H1 (cell line): ENCODE data around the gene LFNG. TPM values are rescaled to one million over a fixed set of nuclear protein-coding genes. Genes with fewer than 3 reads are reported as not detected.

ENCODE experiments used
- CTCF ChIA-PET: fragments of 300-600 bp; sonication (Branson Sonifier 250); formaldehyde crosslinking; loops from one replicate; lab custom pipeline; 2021; ENCODE audit not compliant: partially characterized antibody; lab: Charles Lee
- POLR2A ChIA-PET: fragments of 300-600 bp; sonication (Branson Sonifier 250); formaldehyde crosslinking; loops from one replicate; lab custom pipeline; 2021; ENCODE audit warnings: inconsistent platforms; ENCODE audit not compliant: partially characterized antibody; lab: Charles Lee
- DNase-seq, 2 experiments: peaks; one replicate each; pipeline versions ENCODE4 v3.0.0 to v3.0.0-alpha.2; 2010 to 2022; ENCODE audit warnings: low spot score in 2 of 2, low read depth in 1 of 2, mixed read lengths in 1 of 2
- FAIRE-seq: peaks from 2 replicates; lab custom pipeline; 2011; peaks lifted over from hg19 to GRCh38; lab: Jason Lieb, UNC
- H2AFZ ChIP-seq: 2 replicates; pipeline ENCODE4 v1.8.1; 2012; ENCODE audit warnings: low read length, inconsistent platforms
- H2AK5ac ChIP-seq: 2 replicates; pipeline ENCODE4 v1.6.1; 2013; ENCODE audit warnings: low read depth, low read length
- H2BK120ac ChIP-seq: replicated peaks from 2 replicates; pipeline ENCODE3; 2013; ENCODE audit warnings: low read depth, low read length, inconsistent platforms
- H2BK12ac ChIP-seq: 2 replicates; pipeline ENCODE4 v1.6.1; 2013; ENCODE audit warnings: low read depth, low read length
- H2BK15ac ChIP-seq: 2 replicates; pipeline ENCODE4 v1.6.1; 2013; ENCODE audit warnings: low read length
- H2BK20ac ChIP-seq: 2 replicates; pipeline ENCODE4 v1.6.1; 2013; ENCODE audit warnings: low read length
- H2BK5ac ChIP-seq: 2 replicates; pipeline ENCODE4 v1.6.1; 2013; ENCODE audit warnings: low read depth, low read length
- H3K14ac ChIP-seq: 2 replicates; pipeline ENCODE4 v1.6.1; 2013; ENCODE audit warnings: inconsistent platforms; ENCODE audit not compliant: insufficient read length
- H3K18ac ChIP-seq: 2 replicates; pipeline ENCODE4 v1.6.1; 2013; ENCODE audit warnings: low read length; ENCODE audit errors: extremely low read depth
- H3K23ac ChIP-seq: 2 replicates; pipeline ENCODE4 v1.6.1; 2013; ENCODE audit warnings: inconsistent platforms; ENCODE audit not compliant: insufficient read length
- H3K23me2 ChIP-seq: 2 replicates; pipeline ENCODE4 v1.6.1; 2013; ENCODE audit warnings: low read depth, low read length
- H3K27ac ChIP-seq: 2 replicates; pipeline ENCODE4 v1.6.1; 2011; ENCODE audit warnings: low read depth, low read length, inconsistent platforms
- H3K27me3 ChIP-seq, 4 experiments: replicated peaks in 1 of 4; 1 replicate in 1 of 4; 2 replicates in 3 of 4; pipeline versions ENCODE4 v1.6.1 to v1.8.1; 2011 to 2013; ENCODE audit warnings: low read length in 3 of 4, mild to moderate bottlenecking in 3 of 4, inconsistent platforms in 2 of 4, mixed read lengths in 2 of 4, moderate library complexity in 1 of 4; ENCODE audit not compliant: control insufficient read depth in 3 of 4, insufficient read depth in 3 of 4; ENCODE audit errors: extremely low read depth in 1 of 4
- H3K36me3 ChIP-seq, 4 experiments: 2 replicates each; pipeline versions ENCODE4 v1.6.1 to v1.8.1; 2011 to 2013; ENCODE audit warnings: mild to moderate bottlenecking in 4 of 4, low read length in 3 of 4, moderate library complexity in 2 of 4, control low read depth in 1 of 4, inconsistent platforms in 1 of 4; ENCODE audit not compliant: insufficient read depth in 4 of 4, control insufficient read depth in 2 of 4
- H3K4ac ChIP-seq: replicated peaks from 2 replicates; pipeline ENCODE3; 2013; ENCODE audit warnings: low read length, low read depth, mixed read lengths, inconsistent platforms; ENCODE audit not compliant: insufficient read length
- H3K4me1 ChIP-seq, 4 experiments: replicated peaks in 1 of 4; 1 replicate in 1 of 4; 2 replicates in 3 of 4; pipeline versions ENCODE4 v1.6.1 to v1.8.1; 2011 to 2013; ENCODE audit warnings: low read length in 3 of 4, inconsistent platforms in 2 of 4, mixed read lengths in 1 of 4; ENCODE audit not compliant: insufficient read depth in 4 of 4, control insufficient read depth in 3 of 4
- H3K4me2 ChIP-seq, 2 experiments: 2 replicates each; pipeline versions ENCODE4 v1.6.1 to v1.8.1; 2011 to 2013; ENCODE audit warnings: low read depth in 2 of 2, low read length in 2 of 2, control low read depth in 1 of 2, inconsistent platforms in 1 of 2, mild to moderate bottlenecking in 1 of 2; ENCODE audit not compliant: insufficient read depth in 1 of 2
- H3K4me3 ChIP-seq, 4 experiments: fragments of 200-600, 300-600 bp in 1 of 4; sonication (generic), shearing (Covaris generic), sonication (Bioruptor Twin) in 1 of 4; 2 replicates each; pipeline versions ENCODE4 v1.5.1 to v1.8.1; 2011 to 2016; ENCODE audit warnings: low read length in 4 of 4, low read depth in 3 of 4, control low read depth in 2 of 4, inconsistent platforms in 2 of 4, mild to moderate bottlenecking in 2 of 4, mixed read lengths in 1 of 4, moderate library complexity in 1 of 4; ENCODE audit not compliant: insufficient read depth in 2 of 4; ENCODE audit errors: extremely low read depth in 1 of 4
- H3K56ac ChIP-seq: replicated peaks from 2 replicates; pipeline ENCODE3; 2013; ENCODE audit warnings: low read depth, mild to moderate bottlenecking, mixed read lengths, low read length, inconsistent platforms; ENCODE audit not compliant: insufficient read length
- H3K79me1 ChIP-seq: 2 replicates; pipeline ENCODE4 v1.6.1; 2013; ENCODE audit warnings: low read depth, low read length, control low read depth
- H3K79me2 ChIP-seq, 2 experiments: 2 replicates each; pipeline versions ENCODE4 v1.6.1 to v1.8.1; 2012 to 2013; ENCODE audit warnings: low read length in 2 of 2, mild to moderate bottlenecking in 2 of 2, inconsistent platforms in 1 of 2; ENCODE audit not compliant: insufficient read depth in 2 of 2, control insufficient read depth in 1 of 2
- H3K9ac ChIP-seq, 4 experiments: replicated peaks in 1 of 4; 1 replicate in 1 of 4; 2 replicates in 3 of 4; pipeline versions ENCODE4 v1.6.1 to v1.8.1; 2011 to 2013; ENCODE audit warnings: low read depth in 3 of 4, low read length in 3 of 4, control low read depth in 2 of 4, mild to moderate bottlenecking in 2 of 4, moderate library complexity in 2 of 4, inconsistent platforms in 1 of 4; ENCODE audit errors: extremely low read depth in 1 of 4
- H3K9me3 ChIP-seq, 2 experiments: 2 replicates each; pipeline versions ENCODE4 v1.6.1 to v1.8.1; 2012 to 2013; ENCODE audit warnings: mild to moderate bottlenecking in 2 of 2, moderate library complexity in 2 of 2, control low read depth in 1 of 2, inconsistent platforms in 1 of 2, low read depth in 1 of 2, low read length in 1 of 2, mixed read lengths in 1 of 2; ENCODE audit not compliant: insufficient read depth in 2 of 2
- H4K20me1 ChIP-seq, 2 experiments: replicated peaks in 1 of 2; 2 replicates each; pipeline versions ENCODE3 to v1.8.1; 2011 to 2013; ENCODE audit warnings: inconsistent platforms in 2 of 2, low read length in 2 of 2, mild to moderate bottlenecking in 1 of 2; ENCODE audit not compliant: insufficient read depth in 2 of 2, control insufficient read depth in 1 of 2
- H4K5ac ChIP-seq: 2 replicates; pipeline ENCODE4 v1.6.1; 2013; ENCODE audit warnings: low read length, low read depth, mixed read lengths, inconsistent platforms; ENCODE audit not compliant: insufficient read length
- H4K8ac ChIP-seq: 2 replicates; pipeline ENCODE4 v1.8.0; 2013; ENCODE audit warnings: mild to moderate bottlenecking, moderate library complexity, low read length, inconsistent platforms; ENCODE audit not compliant: insufficient read depth; ENCODE audit errors: extremely low read depth
- H4K91ac ChIP-seq: replicated peaks from 2 replicates; pipeline ENCODE3; 2013; ENCODE audit warnings: low read length, mixed read lengths, inconsistent platforms; ENCODE audit not compliant: insufficient read length
- HDAC2 ChIP-seq, 2 experiments: fragments of 300-600 bp in 1 of 2; sonication (generic) in 1 of 2; IDR thresholded peaks; 2 replicates each; pipeline ENCODE4 v1.6.1; 2011 to 2012; ENCODE audit warnings: low read depth in 2 of 2, low read length in 2 of 2, mild to moderate bottlenecking in 2 of 2, moderate library complexity in 2 of 2, borderline replicate concordance in 1 of 2, inconsistent platforms in 1 of 2
- SP1 ChIP-seq: IDR thresholded peaks from 2 replicates; pipeline ENCODE4 v1.6.1; 2011; ENCODE audit warnings: low read depth, low read length
- YY1 ChIP-seq: IDR thresholded peaks from 2 replicates; pipeline ENCODE4 v1.6.1; 2011; ENCODE audit warnings: low read depth, mild to moderate bottlenecking, low read length
- WGBS, 2 experiments: shearing (Covaris generic) in 1 of 2; methylation state at CpG; one replicate each; pipeline versions ENCODE4 v1.1.6 to v1.1.7; 2013 to 2015; ENCODE audit warnings: low lambda C conversion rate in 2 of 2, mixed read lengths in 2 of 2, inconsistent platforms in 1 of 2, low coverage in 1 of 2, missing lambda C conversion rate in 1 of 2; ENCODE audit not compliant: insufficient replicate concordance in 2 of 2, insufficient coverage in 1 of 2, insufficient read length in 1 of 2; ENCODE audit errors: extremely low coverage in 1 of 2, missing lambda C conversion rate in 1 of 2; 5-methylcytosine and 5-hydroxymethylcytosine counted together
- polyA plus RNA-seq, 7 experiments: library from polyadenylated mRNA; depleted of rRNA in 3 of 7; stranded (reverse) in 5 of 7; unstranded in 2 of 7; fragments of >200 nt in 5 of 7; fragments of 200-250 nt in 2 of 7; gene quantifications; 1 replicate in 5 of 7; 2 replicates in 1 of 7; 4 replicates in 1 of 7; pipeline versions ENCODE4 v1.2.1 to v1.2.3, GENCODE V29; 2011 to 2013; ENCODE audit warnings: missing spikeins in 2 of 7, mixed read lengths in 2 of 7
- total RNA-seq: library from RNA; stranded (reverse); fragmentation: NEBNext Ultra II Directional; extraction: Animal tissue kit (Norgen Biotek cat#: 25700); gene quantifications from 2 replicates; pipeline ENCODE4 v1.2.1, GENCODE V29; 2021

The LFNG gene
- total and polyA plus RNA-seq, 2 of the 8 experiments (the other 6 are each of a cell fraction or from before 2014, with no cell fraction given), result 31.6 to 35.6 TPM

DNA sequence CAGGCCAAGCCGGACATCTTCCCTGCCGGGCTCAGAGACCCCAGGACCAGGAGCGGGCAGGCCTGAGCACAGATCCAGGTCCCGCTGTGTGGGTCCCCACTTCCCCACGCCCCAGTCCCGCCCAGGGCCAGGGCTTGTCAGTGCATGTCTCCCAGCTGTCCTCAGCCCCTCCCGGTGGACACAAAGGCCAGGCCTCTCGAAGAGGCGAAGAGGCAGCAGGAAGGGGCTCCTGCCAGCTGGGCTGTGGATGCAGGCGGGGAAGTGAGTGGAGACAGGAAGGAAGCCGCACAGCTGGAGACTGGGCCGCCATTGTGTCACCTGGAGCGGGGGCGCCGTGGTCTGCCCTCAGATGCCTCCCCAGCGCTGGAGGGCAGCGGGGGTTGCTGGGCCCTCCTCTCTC is 48.2 kb upstream of the LFNG start:
- H3K79me2 ChIP-seq, result no peaks in the 10 kb centered on the region

More for the DNA sequence above, 48.2 kb upstream of the LFNG start:
- Histone ChIP-seq H3K79me1 (no peaks in the 10 kb centered on the region), H4K8ac (no peak overlapping the region; the same call in 1 of the 2 replicates), H3K18ac (peak overlapping the region; percentile 34), H3K9ac (no peak overlapping the region), H3K4ac (peak overlapping the region; percentile 15), H2AFZ (no peak overlapping the region), H3K4me1 (peaks cover 0 to 21% (median 17%) of the 10 kb centered on the region in 4 experiments; a peak in 6 of 7 replicates), H2BK5ac (peak overlapping the region; percentile 96; the same call in 1 of the 2 replicates), H3K27ac (no peak overlapping the region), H2AK5ac (no peak overlapping the region; the same call in 1 of the 2 replicates), H2BK12ac (peak overlapping the region; percentile 95; the same call in 1 of the 2 replicates), H4K91ac (peak overlapping the region; percentile 46), H3K4me2 (no peak overlapping the region; a peak in 1 of 4 replicates), H3K23ac (no peak overlapping the region), H4K20me1 (no peaks in the 10 kb centered on the region), H2BK120ac (peak overlapping the region; percentile 11), H3K36me3 (no peaks in the 10 kb centered on the region), H2BK15ac (no peak overlapping the region), H3K4me3 (no peak overlapping the region), H4K5ac (no peak overlapping the region), H3K23me2 (no peaks in the 10 kb centered on the region; the same call in 1 of the 2 replicates), H3K14ac (no peak overlapping the region), H2BK20ac (peak overlapping the region; percentile 83; the same call in 1 of the 2 replicates), H3K27me3 (no peaks in the 10 kb centered on the region; a peak in 2 of 7 replicates), H3K56ac (peak overlapping the region; percentile 14), H3K9me3 (no peaks in the 10 kb centered on the region)
- DNase-seq (no peak), FAIRE-seq (no peak)
- CTCF ChIA-PET, result interaction anchor here (0.5 to 15.9 kb wide), 16 partner anchors 9 to 210 kb away, joined by 3 to 266 read pairs (median 4); no protein-coding TSS in a partner anchor
- POLR2A ChIA-PET, result interaction anchor here (1.2 to 1.6 kb wide), 6 partner anchors 9 to 84 kb away, joined by 3 to 7 read pairs (median 4); partner anchors contain the start of gene BRAT1
- TF ChIP-seq HDAC2 (IDR thresholded peaks at IDR 0.05; ENCODE audit: borderline replicate concordance in 1 of 2, low read depth in 2 of 2, low read length in 2 of 2) (0 out of 4 replicates have a peak, but pooled peaks of 1 of the 2 experiments have one; percentile 4), SP1 (no peak), YY1 (peak; percentile 79)
- 61% methylated on average over 12 of the region's 17 CpGs; no CpG with 5 or more reads in 1 of the 2 experiments for WGBS, 2 experiments
